GM06990 (cell line): ENCODE measurements around the gene CEP83.

Experiments used
- DNase-seq: peaks from one replicate; pipeline ENCODE4 v3.0.0-alpha.2; 2011; ENCODE audit not compliant: insufficient read length; ENCODE audit errors: extremely low read depth
- H3K27me3 ChIP-seq: replicated peaks from 2 replicates; pipeline ENCODE4 v1.6.0; 2011; ENCODE audit warnings: low read length; ENCODE audit not compliant: control insufficient read depth, insufficient read depth
- H3K36me3 ChIP-seq: 2 replicates; pipeline ENCODE4 v1.5.1; 2011; ENCODE audit warnings: low read length; ENCODE audit not compliant: control insufficient read depth, insufficient read depth
- H3K4me3 ChIP-seq: replicated peaks from 2 replicates; pipeline ENCODE4 v1.5.1; 2011; ENCODE audit warnings: low read depth, mild to moderate bottlenecking, control low read depth, low read length
- CTCF ChIP-seq: IDR thresholded peaks from 2 replicates; pipeline ENCODE4 v1.5.1; 2011; ENCODE audit warnings: low read length, control low read depth, mild to moderate bottlenecking, inconsistent platforms; ENCODE audit not compliant: insufficient read depth, poor library complexity, severe bottlenecking

CEP83 gene

DNA sequence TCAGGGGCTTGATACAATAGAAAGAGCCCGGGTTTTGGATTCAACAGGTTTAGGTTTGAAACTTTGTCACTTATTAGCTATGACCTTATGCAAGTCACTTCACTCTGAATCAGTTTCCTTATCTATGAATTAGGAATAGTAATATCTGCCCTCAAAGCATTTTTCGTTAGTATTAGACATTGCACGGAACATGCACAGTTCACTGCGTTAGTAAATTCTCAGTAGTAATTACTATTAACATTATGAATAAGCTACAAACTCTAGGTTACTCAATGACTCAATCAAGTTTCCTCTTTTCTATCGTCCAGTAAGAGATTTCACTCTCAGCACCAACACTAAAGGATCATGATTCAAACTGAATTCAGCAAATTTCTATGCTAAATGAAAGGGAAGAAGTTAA, 150.3 kb downstream of the CEP83 start:
- peak; percentile 62 for DNase-seq
- H3K4me3 ChIP-seq = no peak overlapping the region
- no peak for TF ChIP-seq CTCF
- peaks cover 12% of the 10 kb centered on the region for H3K36me3 ChIP-seq
- no peaks in the 10 kb centered on the region for H3K27me3 ChIP-seq

DNA sequence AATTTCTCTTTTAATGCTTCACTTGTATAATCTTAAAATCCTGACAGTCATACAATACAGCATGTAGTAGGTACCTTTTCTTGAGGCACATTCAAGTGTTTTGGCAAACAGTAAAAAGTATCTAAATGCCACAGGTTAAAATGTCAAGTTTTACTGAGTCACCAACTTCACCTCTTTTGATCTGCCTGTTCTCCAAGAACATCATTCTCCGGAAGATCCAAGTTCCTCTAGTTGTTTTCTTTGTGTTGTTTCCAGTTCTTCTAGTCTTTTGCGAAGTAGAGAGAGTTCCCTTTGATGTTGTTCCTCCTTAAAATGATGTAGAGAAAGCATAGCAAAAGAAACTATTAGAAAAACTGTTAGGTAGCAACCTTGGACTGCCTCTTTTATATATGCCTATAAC, 151.1 kb downstream of the CEP83 start:
- TF ChIP-seq CTCF = no peak
- Histone ChIP-seq H3K4me3 (no peak overlapping the region), H3K36me3 (peaks cover 14% of the 10 kb centered on the region), H3K27me3 (no peaks in the 10 kb centered on the region)
- peak; percentile 13 for DNase-seq

GRCh38 chr12:94305130-94305957, 154.3 kb downstream of the CEP83 start:
- Histone ChIP-seq H3K36me3 (peaks cover 13% of the 10 kb centered on the region), H3K4me3 (no peak overlapping the region), H3K27me3 (no peaks in the 10 kb centered on the region)
- TF ChIP-seq CTCF = no peak
- DNase-seq = peak; percentile 41

GRCh38 chr12:94304566-94305061, 155.1 kb downstream of the CEP83 start:
- DNase-seq = no peak
- Histone ChIP-seq H3K27me3 (no peaks in the 10 kb centered on the region), H3K36me3 (peaks cover 18% of the 10 kb centered on the region), H3K4me3 (no peak overlapping the region)
- TF ChIP-seq CTCF = no peak

GRCh38 chr12:94304012-94304411, 155.7 kb downstream of the CEP83 start:
- no peak for DNase-seq
- Histone ChIP-seq H3K36me3 (peaks cover 22% of the 10 kb centered on the region), H3K4me3 (no peak overlapping the region), H3K27me3 (no peaks in the 10 kb centered on the region)
- TF ChIP-seq CTCF = no peak
